GM12892 (cell line): ENCODE data around the gene PARPBP.
"Not testable (repeated sequence)": the region's sequence is repeated elsewhere in the genome, so short reads cannot be mapped to it uniquely, and the experiment has no call there.

Experiments used
- POLR2A ChIP-seq: IDR thresholded peaks from 2 replicates; pipeline ENCODE4 v1.6.1; 2011; ENCODE audit warnings: low read depth, low read length, control low read depth
- POLR2AphosphoS5 ChIP-seq: IDR thresholded peaks from 2 replicates; pipeline ENCODE4 v1.6.1; 2011; ENCODE audit warnings: low read depth, low read length, control low read depth
- TAF1 ChIP-seq: IDR thresholded peaks from 2 replicates; pipeline ENCODE4 v1.6.1; 2011; ENCODE audit warnings: low read depth, mild to moderate bottlenecking, control low read depth, low read length, borderline replicate concordance

GRCh38 chr12:102147062-102147587 is 27.1 kb downstream of the PARPBP start:
- not testable (repeated sequence) for TF ChIP-seq POLR2A, POLR2AphosphoS5, TAF1
